Ectodermal cell (in vitro differentiated cells): ENCODE data around the gene SUCLG1.

Experiments
- H3K27ac ChIP-seq: 2 replicates; pipeline ENCODE4 v1.7.0; 2013; ENCODE audit warnings: mild to moderate bottlenecking, low read depth, low read length; ENCODE audit not compliant: insufficient read depth, poor library complexity, severe bottlenecking
- H3K27me3 ChIP-seq: 2 replicates; pipeline ENCODE4 v1.7.0; 2013; ENCODE audit warnings: mild to moderate bottlenecking, low read length; ENCODE audit not compliant: insufficient read depth, control insufficient read depth, poor library complexity, severe bottlenecking
- H3K36me3 ChIP-seq: one replicate; pipeline ENCODE4 v1.7.0; 2013; ENCODE audit warnings: low read length; ENCODE audit not compliant: control insufficient read depth, insufficient read depth
- H3K4me1 ChIP-seq: one replicate; pipeline ENCODE4 v1.7.0; 2013; ENCODE audit warnings: low read length; ENCODE audit not compliant: control insufficient read depth, insufficient read depth
- H3K4me3 ChIP-seq: 2 replicates; pipeline ENCODE4 v1.7.0; 2013; ENCODE audit warnings: low read depth, low read length, control low read depth; ENCODE audit not compliant: insufficient read depth
- H3K9me3 ChIP-seq: 2 replicates; pipeline ENCODE4 v1.7.0; 2013; ENCODE audit warnings: mild to moderate bottlenecking, low read length, moderate library complexity; ENCODE audit not compliant: control insufficient read depth
- WGBS, 2 experiments: methylation state at CpG; one replicate each; pipeline ENCODE4 v1.1.7; 2013; ENCODE audit warnings: missing lambda C conversion rate in 2 of 2; 5-methylcytosine and 5-hydroxymethylcytosine counted together

The SUCLG1 gene

GRCh38 chr2:84450288-84451227 is 8.5 kb downstream of the SUCLG1 start:
- Histone ChIP-seq H3K4me3 (no peak overlapping the region), H3K27me3 (no peaks in the 10 kb centered on the region), H3K9me3 (no peaks in the 10 kb centered on the region), H3K4me1 (no peaks in the 10 kb centered on the region), H3K27ac (no peak overlapping the region), H3K36me3 (no peaks in the 10 kb centered on the region)
- WGBS, 2 experiments: 91 to 93% methylated on average over 2 of the region's 2 CpGs

GRCh38 chr2:84449711-84450110 is 9.4 kb downstream of the SUCLG1 start:
- Histone ChIP-seq H3K4me1 (no peaks in the 10 kb centered on the region), H3K4me3 (no peak overlapping the region), H3K27ac (no peak overlapping the region), H3K27me3 (no peaks in the 10 kb centered on the region), H3K36me3 (no peaks in the 10 kb centered on the region), H3K9me3 (no peaks in the 10 kb centered on the region)
- 93 to 96% methylated on average over 3 to 6 of the region's 6 CpGs for WGBS, 2 experiments

- Histone ChIP-seq H3K36me3 (no peaks in the 10 kb centered on the region), H3K27ac (no peak overlapping the region), H3K27me3 (no peaks in the 10 kb centered on the region), H3K9me3 (no peaks in the 10 kb centered on the region), H3K4me3 (no peak overlapping the region), H3K4me1 (no peaks in the 10 kb centered on the region)
- WGBS, 2 experiments: 85 to 93% methylated on average over 2 to 3 of the region's 3 CpGs
Measured at GRCh38 chr2:84449055-84449454, 10.0 kb downstream of the SUCLG1 start.

GRCh38 chr2:84443477-84443876 is 15.6 kb downstream of the SUCLG1 start:
- Histone ChIP-seq H3K27me3 (no peaks in the 10 kb centered on the region), H3K9me3 (no peaks in the 10 kb centered on the region), H3K36me3 (peaks cover 19% of the 10 kb centered on the region), H3K4me3 (no peak overlapping the region), H3K4me1 (no peaks in the 10 kb centered on the region), H3K27ac (no peak overlapping the region)

GRCh38 chr2:84442888-84443287 is 16.2 kb downstream of the SUCLG1 start:
- no peaks in the 10 kb centered on the region for H3K9me3 ChIP-seq
- H3K4me1 ChIP-seq: no peaks in the 10 kb centered on the region
- no peak overlapping the region for H3K27ac ChIP-seq
- no peaks in the 10 kb centered on the region for H3K27me3 ChIP-seq
- H3K36me3 ChIP-seq: peaks cover 19% of the 10 kb centered on the region
- H3K4me3 ChIP-seq: no peak overlapping the region
- WGBS, 2 experiments: 91 to 94% methylated on average over 3 of the region's 3 CpGs

- WGBS, 2 experiments: 83 to 86% methylated on average over 1 of the region's 1 CpG
- no peaks in the 10 kb centered on the region for H3K9me3 ChIP-seq
- no peaks in the 10 kb centered on the region for H3K4me1 ChIP-seq
- H3K27ac ChIP-seq: no peak overlapping the region
- H3K36me3 ChIP-seq: peaks cover 19% of the 10 kb centered on the region
- H3K27me3 ChIP-seq: no peaks in the 10 kb centered on the region
- no peak overlapping the region for H3K4me3 ChIP-seq
Measured at GRCh38 chr2:84441505-84441904, 17.6 kb downstream of the SUCLG1 start.

- no peaks in the 10 kb centered on the region for H3K4me1 ChIP-seq
- H3K36me3 ChIP-seq: peaks cover 19% of the 10 kb centered on the region
- H3K27me3 ChIP-seq: no peaks in the 10 kb centered on the region
- no peak overlapping the region for H3K27ac ChIP-seq
- 83 to 86% methylated on average over 4 of the region's 4 CpGs for WGBS, 2 experiments
- H3K9me3 ChIP-seq: no peaks in the 10 kb centered on the region
- no peak overlapping the region for H3K4me3 ChIP-seq
Measured at GRCh38 chr2:84441036-84441435, 18.0 kb downstream of the SUCLG1 start.

- WGBS, 2 experiments: 81 to 82% methylated on average over 5 to 6 of the region's 6 CpGs
- Histone ChIP-seq H3K4me3 (no peak overlapping the region), H3K9me3 (no peaks in the 10 kb centered on the region), H3K36me3 (peaks cover 16% of the 10 kb centered on the region), H3K4me1 (no peaks in the 10 kb centered on the region), H3K27me3 (no peaks in the 10 kb centered on the region), H3K27ac (no peak overlapping the region)
Measured at GRCh38 chr2:84435345-84436025, 23.6 kb downstream of the SUCLG1 start.

- no peaks in the 10 kb centered on the region for H3K27me3 ChIP-seq
- peaks cover 5% of the 10 kb centered on the region for H3K36me3 ChIP-seq
- no peak overlapping the region for H3K4me3 ChIP-seq
- 89 to 95% methylated on average over 1 of the region's 1 CpG for WGBS, 2 experiments
- H3K9me3 ChIP-seq: no peaks in the 10 kb centered on the region
- H3K4me1 ChIP-seq: no peaks in the 10 kb centered on the region
- no peak overlapping the region for H3K27ac ChIP-seq
Measured at GRCh38 chr2:84429328-84429727, 29.8 kb downstream of the SUCLG1 start.
